CD1c-positive myeloid dendritic cell (primary cell): ENCODE results near the gene XYLT1.
"Not testable (repeated sequence)": the region's sequence is repeated elsewhere in the genome, so short reads cannot be mapped to it uniquely, and the experiment has no call there.

Source experiments
- DNase-seq: peaks from one replicate; pipeline ENCODE4 v3.0.0-alpha.2; 2016; ENCODE audit errors: extremely low spot score

XYLT1 gene

DNA sequence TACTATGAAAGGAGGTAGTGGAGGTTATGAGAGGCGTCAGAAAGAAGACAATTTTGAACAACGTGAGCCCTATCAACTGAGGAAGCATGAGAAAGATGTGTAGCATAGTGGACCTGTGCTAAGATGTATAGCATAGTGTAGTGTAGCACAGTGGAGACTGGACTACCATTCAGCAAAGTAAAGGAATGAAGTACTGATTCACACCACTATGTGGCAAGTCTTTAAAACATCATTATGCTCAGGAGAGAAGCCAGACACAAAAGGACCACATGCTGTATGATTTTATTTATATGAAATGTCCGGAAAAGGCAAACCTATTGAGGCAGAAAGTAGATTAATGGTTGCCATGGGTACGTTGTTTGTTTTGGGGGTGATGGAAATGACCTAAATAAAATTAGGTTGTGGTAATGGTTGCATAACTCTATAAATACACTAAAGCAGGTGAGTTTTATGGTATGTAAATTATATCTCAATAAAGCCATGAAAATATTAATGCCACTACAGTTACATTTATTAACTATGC lies 20.4 kb upstream of the XYLT1 start:
- DNase-seq = no peak

DNA sequence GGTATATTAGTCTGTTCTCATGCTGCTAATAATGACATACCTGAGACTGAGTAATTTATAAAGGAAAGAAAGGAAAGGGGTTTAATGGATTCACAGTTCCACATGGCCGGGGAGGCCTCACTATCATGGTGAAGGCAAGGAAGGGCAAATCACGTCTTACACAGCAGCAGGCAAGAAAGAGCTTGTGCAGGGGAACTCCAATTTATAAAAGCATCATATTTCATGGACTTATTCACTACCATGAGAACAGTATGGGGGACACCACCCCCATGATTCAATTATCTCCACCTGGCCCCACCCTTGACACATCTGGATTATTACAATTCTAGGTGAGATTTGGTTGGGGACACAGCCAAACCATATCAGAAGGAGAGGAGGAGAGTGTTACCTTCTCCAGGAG lies 17.7 kb upstream of the XYLT1 start:
- DNase-seq = no peak

DNA sequence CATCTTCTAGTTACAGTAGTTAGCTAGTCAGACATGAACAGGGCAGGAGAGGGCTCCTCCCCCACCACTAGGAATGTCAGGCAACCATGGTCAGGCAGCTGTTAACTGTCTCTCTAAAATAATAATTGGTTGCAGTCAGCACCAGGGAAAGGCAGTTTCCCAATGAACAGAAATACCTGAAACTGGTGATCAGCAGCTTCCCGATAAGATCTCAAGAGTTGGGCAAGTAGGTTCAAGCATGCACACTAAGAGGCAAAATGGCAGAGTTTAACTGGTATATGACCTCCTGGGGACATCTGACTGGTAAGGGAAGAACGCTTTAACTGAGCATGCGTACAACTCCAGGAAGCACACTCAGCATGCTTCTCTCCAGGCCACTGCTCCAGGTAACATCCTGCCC lies 12.6 kb upstream of the XYLT1 start:
- no peak for DNase-seq

DNA sequence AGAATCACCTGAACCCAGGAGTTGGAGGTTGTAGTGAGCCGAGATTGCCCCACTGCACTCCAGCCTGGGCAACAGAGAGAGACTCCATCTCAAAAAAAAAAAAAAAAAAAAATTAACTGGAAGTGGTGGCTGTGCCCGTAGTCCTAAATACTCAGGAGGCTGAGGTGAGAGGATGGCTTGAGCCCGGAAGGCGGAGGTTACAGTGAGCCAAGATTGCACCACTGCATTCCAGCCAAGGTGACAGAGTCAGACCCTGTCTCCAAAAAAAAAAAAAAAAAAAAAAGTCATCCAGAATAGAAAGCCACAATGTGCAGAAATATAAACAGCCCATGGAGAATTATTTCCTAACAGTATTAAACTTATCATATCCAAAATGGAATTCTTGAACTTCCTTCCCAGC lies 11.6 kb upstream of the XYLT1 start:
- DNase-seq = not testable (repeated sequence)

DNA sequence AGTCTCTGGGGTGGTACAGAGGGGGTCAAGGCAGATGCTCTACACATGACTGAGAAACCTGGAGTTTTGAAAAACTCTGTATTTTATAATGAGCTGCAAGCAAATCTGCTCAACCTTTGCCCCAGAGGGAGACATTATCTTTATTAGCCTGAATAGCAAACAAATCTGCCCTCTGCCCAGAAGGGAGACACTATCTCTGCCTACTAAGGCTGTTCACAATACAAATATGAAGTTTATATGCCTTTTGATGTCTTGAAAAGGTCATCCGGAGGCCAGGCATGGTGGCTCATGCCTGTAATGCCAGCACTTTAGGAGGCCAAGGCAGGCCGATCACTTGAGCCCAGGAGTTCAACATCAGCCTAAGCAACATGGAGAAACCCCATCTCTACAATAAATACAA lies 11.0 kb upstream of the XYLT1 start:
- no peak for DNase-seq

DNA sequence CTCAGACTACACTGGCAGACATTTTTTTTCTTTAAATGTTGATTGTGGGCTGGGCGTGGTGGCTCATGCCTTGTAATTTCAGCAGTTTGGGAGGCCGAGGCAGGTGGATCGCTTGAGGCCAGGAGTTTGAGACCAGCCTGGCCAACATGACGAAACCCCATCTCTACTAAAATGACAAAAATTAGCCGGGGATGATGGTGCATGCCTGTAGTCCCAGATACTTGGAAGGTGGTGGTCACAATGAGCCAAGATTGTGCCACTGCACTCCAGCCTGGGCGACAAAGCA lies 6.4 kb upstream of the XYLT1 start:
- DNase-seq = not testable (repeated sequence)

DNA sequence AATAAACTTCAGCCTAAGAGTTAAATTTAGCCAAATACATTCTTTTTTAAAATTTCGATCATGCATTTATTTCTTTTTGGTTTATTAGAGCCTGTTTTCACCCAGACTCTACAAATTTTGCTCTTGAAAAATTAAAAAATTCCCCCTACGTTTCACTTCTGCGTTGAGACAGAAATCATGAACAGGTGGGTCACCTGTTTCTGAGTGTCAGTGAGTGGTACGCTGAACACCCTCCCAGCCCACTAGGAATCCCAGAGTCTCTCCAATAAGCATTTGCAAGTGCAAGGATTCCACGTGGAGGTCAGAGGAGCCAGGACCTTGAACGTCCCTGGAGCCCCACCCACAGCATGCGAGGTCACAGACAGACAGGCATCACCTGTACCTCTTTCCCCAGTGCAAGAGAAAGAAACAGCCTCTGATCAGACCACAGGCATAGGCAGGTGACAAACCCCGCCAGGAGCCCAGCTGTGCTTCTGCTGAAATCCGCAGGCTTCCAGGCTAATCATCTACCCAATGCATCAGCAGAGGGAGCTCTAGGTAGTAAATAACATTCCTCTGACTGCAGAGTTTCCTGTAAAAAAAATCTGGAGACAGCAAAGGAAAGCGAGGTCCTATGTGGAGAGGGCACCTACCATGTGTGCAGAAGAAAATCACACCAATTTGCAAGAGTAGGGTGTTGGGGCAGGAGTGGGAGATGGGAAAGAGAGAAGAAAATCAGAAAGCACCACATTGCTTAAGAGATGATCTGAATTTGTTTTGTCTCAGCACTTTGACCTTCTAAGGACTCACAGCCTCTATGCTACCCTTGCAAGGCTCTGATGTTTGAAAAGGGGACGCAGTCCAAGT lies 5.9 kb upstream of the XYLT1 start:
- DNase-seq = peak; percentile 55

DNA sequence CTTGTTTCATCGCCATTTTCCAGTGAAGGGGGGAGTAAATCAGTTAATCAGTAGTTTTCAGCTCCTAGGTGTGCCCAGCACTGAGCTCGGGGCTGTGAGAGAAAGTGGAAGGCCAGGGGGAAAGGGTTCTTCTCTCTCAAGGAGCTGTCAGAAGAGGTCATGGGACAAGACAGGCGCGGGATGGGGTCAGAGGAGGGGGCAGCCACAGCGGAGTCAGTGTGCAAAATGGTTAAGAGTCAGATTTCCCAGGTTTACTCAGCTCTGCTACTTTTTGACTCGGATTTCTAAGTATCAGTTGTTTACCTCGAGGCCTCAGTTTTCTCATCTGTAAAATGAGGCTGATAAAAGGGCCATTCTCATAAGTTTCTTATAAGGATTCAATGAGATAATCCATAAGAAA lies 4.3 kb upstream of the XYLT1 start:
- no peak for DNase-seq

DNA sequence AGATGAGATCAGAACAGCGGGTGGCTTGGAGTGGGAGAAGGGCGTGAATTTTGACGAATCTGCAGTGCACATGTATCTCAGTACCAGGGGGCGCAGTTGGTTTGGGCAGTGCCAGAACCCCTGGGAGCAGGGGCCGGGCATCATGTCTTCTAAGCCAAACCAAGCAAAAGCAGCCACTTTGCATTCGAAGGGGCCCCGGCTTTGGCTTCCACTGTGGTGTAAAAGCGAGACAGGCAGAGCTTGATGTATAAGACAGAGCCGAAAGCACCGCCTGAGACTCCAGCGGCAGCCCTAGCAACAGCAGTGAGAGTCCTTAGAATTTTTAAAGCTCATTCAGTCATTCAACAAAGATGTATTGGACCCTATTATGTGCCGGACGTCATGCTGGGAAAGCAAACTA lies 3.8 kb upstream of the XYLT1 start:
- DNase-seq = no peak

DNA sequence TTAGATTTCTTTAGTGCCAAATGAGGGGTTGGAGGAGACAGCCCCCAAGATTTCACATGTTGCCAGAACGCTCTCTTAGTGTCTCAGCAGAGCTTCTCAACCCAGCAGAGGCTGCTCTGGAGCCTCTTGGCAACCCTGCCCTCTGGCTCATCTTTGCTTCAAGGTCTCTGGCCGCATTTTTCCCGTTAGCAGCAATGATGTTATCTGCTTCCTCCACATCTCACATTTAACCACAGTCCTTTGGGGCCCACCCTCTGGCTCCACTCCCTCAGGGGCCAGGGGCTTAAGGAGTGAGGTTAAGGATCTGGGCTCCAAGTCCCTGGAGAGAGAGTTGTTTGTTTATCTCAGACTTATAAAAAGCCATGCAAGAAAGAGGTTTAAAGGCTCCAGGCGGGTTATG lies 3.3 kb upstream of the XYLT1 start:
- DNase-seq = no peak

DNA sequence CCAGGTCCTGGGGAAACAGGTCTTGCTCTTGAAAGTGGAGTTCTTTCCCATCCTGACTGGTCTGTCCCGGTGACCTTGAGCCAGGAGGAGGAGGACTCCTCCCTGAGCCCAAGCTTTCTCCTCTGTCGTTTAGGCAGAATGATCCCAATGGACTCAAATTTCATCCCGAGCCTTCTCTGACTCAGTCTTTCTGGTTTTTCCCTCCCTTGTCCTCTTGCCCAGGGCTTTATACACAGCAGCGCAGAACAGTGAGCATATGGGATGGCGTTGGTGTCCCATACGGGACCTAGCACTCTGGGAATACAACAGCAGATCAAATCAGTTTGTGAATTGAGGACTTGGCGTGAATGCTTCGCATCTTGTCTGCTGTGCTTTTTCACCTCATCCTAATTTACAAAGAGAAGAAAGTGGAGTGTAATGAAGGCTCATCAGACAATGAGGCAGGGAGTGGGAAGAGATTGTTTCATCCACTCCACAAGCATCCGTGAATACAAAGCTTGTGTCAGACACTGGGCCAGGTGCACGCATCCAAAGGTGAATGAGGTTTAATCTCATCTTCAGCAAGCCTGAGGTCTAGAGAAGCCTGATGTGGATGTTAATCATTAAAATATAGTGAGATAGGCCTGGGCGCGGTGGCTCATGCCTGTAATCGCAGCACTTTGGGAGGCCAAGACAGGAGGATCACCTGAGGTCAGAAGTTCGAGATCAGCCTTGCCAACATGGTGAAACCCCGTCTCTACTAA lies 1.1 kb upstream of the XYLT1 start:
- no peak for DNase-seq

DNA sequence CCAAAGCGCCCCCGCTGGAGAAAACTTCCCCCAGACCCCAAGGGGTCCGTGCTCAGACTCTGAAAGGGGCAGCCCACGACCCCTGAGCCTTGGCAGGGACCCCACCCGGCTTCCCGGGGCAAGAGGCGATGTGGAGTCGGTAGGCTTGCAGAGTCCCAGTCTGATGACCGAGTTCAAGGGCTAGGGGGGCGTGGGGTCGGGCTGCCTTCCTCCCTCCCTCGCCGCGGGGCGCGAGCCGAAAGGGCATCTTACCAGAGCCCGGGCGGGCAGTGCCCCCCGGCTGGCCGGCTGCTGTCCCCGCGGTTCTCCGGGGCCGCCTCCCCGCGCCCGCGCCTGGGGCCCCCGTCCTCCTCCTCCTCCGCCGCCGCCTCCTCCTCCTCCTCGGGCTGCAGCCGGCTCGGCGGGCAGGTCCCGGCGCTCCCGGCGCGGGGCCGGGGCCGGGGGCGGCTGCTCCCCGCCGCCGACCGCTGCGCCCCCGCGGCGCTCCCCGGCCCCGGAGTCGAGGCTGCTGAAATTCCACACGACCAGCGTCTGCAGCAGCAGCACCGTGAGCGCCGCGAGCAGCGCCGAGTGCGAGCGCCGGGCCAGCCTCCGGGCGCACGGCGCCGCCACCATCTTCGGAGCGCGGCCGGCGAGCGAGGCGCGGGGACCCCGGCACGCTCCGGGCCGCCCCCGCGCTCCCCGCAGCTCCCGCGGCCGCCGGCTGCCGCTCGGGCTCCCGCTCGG lies 415 bp downstream of the XYLT1 start:
- DNase-seq = peak; percentile 10

DNA sequence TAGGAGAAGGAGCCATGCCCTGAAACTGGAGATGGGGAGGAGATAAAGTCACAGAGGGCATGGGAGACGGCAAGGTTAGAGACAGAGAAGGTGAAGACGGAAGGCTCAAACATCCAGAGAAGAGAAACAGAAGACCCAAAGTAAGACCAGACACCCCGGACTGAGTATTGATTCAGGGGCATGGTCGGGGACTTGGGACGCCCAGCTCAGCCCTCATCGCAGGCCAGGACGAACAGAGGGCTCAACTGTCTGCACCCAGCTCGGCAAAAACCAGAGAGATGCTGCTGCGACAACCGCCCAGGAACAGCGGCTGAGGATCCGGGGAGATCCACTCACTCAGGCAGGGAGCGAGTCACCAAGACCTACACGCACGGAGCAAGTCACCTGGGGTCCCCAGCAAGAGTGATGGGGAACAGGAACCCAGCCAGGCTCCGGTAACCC lies 999 bp downstream of the XYLT1 start:
- DNase-seq = peak; percentile 29

DNA sequence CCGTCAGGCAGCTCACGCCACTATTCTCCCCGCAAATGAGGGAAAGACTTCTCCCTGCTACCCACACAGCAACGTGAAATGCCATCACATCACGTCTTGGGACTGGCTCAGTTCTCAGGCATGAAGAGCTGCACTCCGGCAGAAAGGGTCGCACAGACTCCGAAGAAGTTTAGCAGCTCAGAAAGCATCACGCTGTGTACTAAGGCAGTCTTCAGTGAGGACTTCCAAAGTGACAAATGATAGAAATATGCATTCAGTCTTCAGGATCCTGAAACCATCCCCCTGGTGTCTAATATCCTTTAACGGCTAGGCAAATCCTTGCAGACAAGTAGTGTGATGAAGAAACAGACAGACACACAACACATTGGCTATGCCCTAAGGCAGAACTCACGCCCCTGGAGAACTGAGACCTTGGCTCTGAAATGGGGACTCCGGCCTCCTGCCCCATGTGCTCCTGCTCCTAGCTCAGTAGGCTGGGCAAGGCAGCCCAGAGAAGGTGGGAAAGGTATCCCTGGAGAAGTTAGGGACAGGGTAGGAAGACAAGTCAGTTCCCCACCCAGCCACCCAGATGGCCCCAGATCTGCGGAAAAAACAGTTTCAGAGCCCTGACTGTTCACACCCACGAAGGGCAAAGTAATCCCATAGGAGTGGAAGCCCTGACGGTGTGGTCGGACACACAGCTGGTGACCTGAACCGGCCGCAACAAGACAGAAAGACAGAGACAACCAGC lies 1.6 kb downstream of the XYLT1 start:
- DNase-seq = no peak

DNA sequence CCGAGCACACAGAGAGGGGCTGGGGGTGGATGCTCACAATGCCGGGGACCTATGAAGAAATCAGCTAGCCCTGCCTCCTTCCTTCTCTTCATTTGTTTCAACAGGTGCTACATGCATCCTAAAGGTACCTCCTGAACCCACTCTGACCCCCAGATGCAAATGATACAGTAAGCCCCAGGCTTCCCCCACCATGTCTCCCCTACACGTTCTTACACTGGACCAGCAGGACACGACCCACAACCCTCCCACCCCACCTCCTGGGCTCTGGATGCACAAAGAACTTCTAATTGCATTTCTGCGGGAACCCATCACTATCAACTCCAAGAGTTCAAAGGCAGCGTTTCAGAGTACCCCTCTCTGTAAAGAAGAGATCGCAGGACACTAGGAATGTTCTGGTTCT lies 2.1 kb downstream of the XYLT1 start:
- no peak for DNase-seq

DNA sequence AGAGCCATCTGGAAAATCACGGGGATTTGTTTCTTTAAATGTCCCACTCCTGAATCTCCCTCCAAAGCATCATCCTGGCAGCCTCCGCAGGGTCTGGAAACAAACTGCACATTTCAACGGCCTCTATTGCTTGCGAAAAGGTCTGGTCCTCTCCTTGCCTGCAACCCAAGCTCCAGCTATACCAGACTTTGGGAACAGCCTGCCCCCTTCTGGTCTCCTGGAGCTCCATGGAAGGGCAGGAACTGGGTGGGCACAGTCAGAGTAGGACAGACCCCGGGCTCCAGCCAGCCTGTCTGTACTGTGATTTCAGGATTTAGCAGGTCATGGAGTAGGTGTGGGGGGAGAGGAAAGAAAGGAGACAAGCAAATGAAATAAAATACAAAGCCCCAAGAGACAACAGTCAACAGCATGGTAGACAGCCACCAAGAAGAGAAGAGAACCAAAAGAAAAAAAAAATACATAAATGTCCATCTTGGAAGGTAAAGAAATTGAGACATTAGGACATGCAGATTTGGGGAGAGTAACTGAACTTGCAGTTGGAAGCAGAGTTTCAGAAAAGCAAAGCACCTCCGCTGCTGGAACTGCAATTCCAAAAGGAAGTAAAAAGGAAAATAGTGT lies 2.7 kb downstream of the XYLT1 start:
- peak; percentile 51 for DNase-seq

DNA sequence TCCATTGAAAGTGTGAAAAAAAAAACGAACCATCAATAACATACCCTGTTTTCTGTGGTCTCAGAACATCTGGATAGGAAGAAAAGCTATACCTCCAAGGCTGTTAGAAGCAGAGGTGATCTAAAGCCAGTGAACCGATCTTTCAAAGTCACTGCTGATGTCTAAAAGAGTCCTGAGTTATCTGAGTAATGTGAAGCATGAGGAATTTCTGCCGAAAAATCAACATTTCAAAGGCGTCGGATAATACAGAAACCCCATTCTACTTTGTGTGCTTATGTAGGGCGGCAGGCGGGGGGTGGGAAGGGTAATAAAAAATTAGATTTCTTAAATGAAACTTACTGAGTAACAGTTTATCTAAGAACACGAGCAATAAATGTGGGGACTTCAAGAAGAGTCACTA lies 3.9 kb downstream of the XYLT1 start:
- DNase-seq = no peak

DNA sequence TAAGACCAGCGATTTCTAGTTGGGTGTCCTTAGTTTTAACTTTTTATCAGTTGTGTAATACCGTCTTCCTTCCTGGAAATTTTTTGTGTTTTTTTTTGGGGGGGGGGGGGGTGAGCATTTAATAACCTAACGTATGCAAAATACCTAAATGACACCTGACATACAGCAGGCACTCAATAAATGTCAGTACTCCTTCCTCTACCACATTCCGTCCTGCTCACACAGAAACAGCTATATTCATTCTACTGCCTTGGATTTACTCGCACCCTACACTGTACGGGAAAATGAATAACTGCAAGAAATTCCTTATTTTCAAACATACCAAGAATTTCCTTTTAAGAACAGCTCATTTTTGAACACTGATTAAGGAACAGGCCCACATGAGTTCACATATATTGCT lies 5.3 kb downstream of the XYLT1 start:
- DNase-seq = no peak

DNA sequence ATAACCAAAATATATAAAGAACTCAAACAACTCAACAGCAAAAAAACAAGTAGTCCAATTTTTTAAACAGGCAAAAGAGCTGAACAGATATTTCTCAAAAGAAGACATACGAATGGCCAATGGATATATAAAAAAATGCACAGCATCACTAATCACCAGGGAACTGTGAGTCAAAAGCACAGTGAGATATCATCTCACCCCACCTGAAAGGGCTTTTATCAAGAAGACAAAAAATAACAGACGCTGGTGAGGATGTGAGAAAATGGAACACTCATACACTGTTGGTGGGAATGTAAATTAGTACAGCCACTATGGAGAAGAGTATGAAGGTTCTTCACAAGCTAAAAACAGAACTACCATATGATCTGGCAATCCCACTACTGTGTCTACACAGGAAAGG lies 7.4 kb downstream of the XYLT1 start:
- DNase-seq = peak; percentile 24

DNA sequence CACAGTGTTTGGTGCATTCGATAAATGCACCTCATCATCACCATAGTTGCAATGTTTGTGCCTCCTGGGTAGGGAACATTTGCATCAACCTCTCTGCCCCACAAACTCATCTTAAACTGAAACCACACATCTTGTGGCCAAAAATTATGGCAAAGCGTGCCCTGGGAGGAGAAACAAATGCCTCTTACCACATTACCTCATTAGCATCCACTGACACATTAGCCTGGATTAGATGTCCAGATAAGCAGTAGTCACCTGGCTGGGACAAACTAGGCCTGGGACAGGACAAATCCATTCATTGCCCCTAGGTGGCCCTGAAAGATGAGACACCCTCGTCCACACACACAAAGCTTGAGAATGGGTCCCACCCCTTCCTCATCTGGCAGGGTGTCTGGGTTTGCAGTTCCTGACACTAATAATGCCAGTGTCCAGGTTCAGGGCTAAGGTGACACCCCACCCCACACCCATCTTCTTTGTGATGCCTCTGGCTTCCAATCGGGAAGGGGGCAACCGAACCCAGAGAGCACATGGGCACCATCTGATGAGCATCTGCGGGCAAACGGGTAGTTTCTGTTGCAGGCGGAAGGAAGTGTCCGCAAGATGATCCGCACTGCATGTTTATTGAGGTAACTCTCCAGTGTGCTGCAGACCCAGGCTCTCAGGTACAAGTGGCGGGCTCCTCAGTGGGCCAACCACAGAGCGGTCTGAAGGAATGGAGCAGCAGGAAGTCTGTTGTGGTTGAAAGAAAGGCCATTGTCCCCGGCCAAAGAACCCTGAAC lies 8.6 kb downstream of the XYLT1 start:
- DNase-seq = no peak

DNA sequence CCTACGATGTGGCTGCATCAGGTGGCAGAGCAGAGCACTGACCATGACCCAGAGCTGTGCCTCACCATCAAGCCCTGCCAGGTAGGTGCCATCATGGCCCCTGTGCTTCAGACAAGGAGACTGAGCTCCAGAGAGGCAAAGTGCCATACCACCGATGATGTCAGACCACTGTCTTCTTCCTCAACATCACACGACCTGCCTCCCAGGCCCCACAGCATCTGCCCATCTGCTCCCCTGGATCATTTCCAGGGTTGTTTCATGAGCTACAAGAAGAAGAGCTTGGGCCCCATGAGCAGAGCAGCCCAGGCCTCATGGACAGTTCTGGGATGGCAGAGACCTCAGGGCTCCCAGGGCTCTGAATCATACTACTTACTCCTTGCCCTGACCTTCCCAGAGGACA lies 9.9 kb downstream of the XYLT1 start:
- no peak for DNase-seq
